ENCODE data around the gene B4GALNT3.

GRCh38 chr12:558580-558979 lies 98.8 kb downstream of the B4GALNT3 start:
- TF ChIP-seq, protein P1, sequence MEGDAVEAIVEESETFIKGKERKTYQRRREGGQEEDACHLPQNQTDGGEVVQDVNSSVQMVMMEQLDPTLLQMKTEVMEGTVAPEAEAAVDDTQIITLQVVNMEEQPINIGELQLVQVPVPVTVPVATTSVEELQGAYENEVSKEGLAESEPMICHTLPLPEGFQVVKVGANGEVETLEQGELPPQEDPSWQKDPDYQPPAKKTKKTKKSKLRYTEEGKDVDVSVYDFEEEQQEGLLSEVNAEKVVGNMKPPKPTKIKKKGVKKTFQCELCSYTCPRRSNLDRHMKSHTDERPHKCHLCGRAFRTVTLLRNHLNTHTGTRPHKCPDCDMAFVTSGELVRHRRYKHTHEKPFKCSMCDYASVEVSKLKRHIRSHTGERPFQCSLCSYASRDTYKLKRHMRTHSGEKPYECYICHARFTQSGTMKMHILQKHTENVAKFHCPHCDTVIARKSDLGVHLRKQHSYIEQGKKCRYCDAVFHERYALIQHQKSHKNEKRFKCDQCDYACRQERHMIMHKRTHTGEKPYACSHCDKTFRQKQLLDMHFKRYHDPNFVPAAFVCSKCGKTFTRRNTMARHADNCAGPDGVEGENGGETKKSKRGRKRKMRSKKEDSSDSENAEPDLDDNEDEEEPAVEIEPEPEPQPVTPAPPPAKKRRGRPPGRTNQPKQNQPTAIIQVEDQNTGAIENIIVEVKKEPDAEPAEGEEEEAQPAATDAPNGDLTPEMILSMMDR (conservative IDR thresholded peaks at IDR 0.05; ENCODE audit: low read length): no peak
- no peak for TF ChIP-seq EZH2phosphoT487 (IDR thresholded peaks at IDR 0.05; ENCODE audit: borderline replicate concordance, low read depth, low read length)

Data from OCI-LY7 (cell line).